HK-2 (cell line): ENCODE data around the gene ZNF554.
"Not testable (repeated sequence)": the region's sequence is repeated elsewhere in the genome, so short reads cannot be mapped to it uniquely, and the experiment has no call there.

ENCODE experiments used
- DNase-seq: peaks from one replicate; pipeline ENCODE4 v3.0.0-alpha.2; 2018; ENCODE audit not compliant: unreplicated experiment

Gene ZNF554

GRCh38 chr19:2790557-2791271 lies 29.0 kb upstream of the ZNF554 start:
- DNase-seq = no peak

- DNase-seq = no peak
These were observed 28.2 kb upstream of the ZNF554 start for GRCh38 chr19:2791440-2791839.

- no peak for DNase-seq
These were observed 27.8 kb upstream of the ZNF554 start for GRCh38 chr19:2791876-2792275.

- not testable (repeated sequence) for DNase-seq
These were observed 27.0 kb upstream of the ZNF554 start for GRCh38 chr19:2792666-2793065.

- no peak for DNase-seq
These were observed 26.5 kb upstream of the ZNF554 start for GRCh38 chr19:2793126-2793525.

GRCh38 chr19:2793577-2793976 lies 26.1 kb upstream of the ZNF554 start:
- no peak for DNase-seq

- DNase-seq = no peak
These were observed 23.6 kb upstream of the ZNF554 start for GRCh38 chr19:2795827-2796658.

GRCh38 chr19:2796659-2797266 lies 22.9 kb upstream of the ZNF554 start:
- DNase-seq = no peak

GRCh38 chr19:2797280-2797679 lies 22.4 kb upstream of the ZNF554 start:
- no peak for DNase-seq

- DNase-seq = no peak
These were observed 21.4 kb upstream of the ZNF554 start for GRCh38 chr19:2798158-2798685.

- DNase-seq = no peak
These were observed 20.9 kb upstream of the ZNF554 start for GRCh38 chr19:2798733-2799132.

- no peak for DNase-seq
These were observed 20.2 kb upstream of the ZNF554 start for GRCh38 chr19:2799273-2800020.

GRCh38 chr19:2800506-2800905 lies 19.2 kb upstream of the ZNF554 start:
- no peak for DNase-seq

GRCh38 chr19:2802826-2803225 lies 16.8 kb upstream of the ZNF554 start:
- no peak for DNase-seq

- no peak for DNase-seq
These were observed 16.0 kb upstream of the ZNF554 start for GRCh38 chr19:2803486-2804155.

GRCh38 chr19:2804156-2805004 lies 15.3 kb upstream of the ZNF554 start:
- no peak for DNase-seq

- no peak for DNase-seq
These were observed 14.3 kb upstream of the ZNF554 start for GRCh38 chr19:2805261-2805900.

GRCh38 chr19:2805991-2806649 lies 13.5 kb upstream of the ZNF554 start:
- no peak for DNase-seq

- no peak for DNase-seq
These were observed 12.8 kb upstream of the ZNF554 start for GRCh38 chr19:2806736-2807378.
